DND-41 (cell line): ENCODE data around the gene IRF4.

Source experiments
- ATAC-seq: fragments of 200-7000 bp; cut with Tn5 transposase; 3 replicates; pipeline ENCODE4 v1.9.1; 2021; ENCODE audit warnings: low read depth; ENCODE audit not compliant: insufficient read depth
- DNase-seq: peaks from one replicate; pipeline ENCODE4 v3.0.0-alpha.2; 2020
- H2AFZ ChIP-seq: 2 replicates; pipeline ENCODE4 v1.6.0; 2012; ENCODE audit warnings: low read depth, low read length
- H3K27ac ChIP-seq: 2 replicates; pipeline ENCODE4 v1.5.1; 2012; ENCODE audit warnings: low read length, inconsistent platforms
- H3K27me3 ChIP-seq: fragments of 200-600 bp; sonication (generic); 2 replicates; pipeline ENCODE4 v1.6.0; 2012; ENCODE audit warnings: low read length, mild to moderate bottlenecking, inconsistent platforms; ENCODE audit not compliant: insufficient read depth, poor library complexity
- H3K36me3 ChIP-seq: 2 replicates; pipeline ENCODE4 v1.5.1; 2012; ENCODE audit warnings: low read length, inconsistent platforms; ENCODE audit not compliant: insufficient read depth
- H3K4me1 ChIP-seq: 2 replicates; pipeline ENCODE4 v1.5.1; 2012; ENCODE audit warnings: mild to moderate bottlenecking, low read length; ENCODE audit not compliant: insufficient read depth
- H3K4me2 ChIP-seq: 2 replicates; pipeline ENCODE4 v1.6.0; 2012; ENCODE audit warnings: mild to moderate bottlenecking, moderate library complexity, low read length, inconsistent platforms; ENCODE audit not compliant: insufficient read depth
- H3K4me3 ChIP-seq, 2 experiments: fragments of 200-600 bp in 1 of 2; shearing (Covaris generic) in 1 of 2; 2 replicates each; pipeline ENCODE4 v1.5.1; 2012 to 2016; ENCODE audit warnings: inconsistent platforms in 2 of 2, low read length in 2 of 2, mild to moderate bottlenecking in 2 of 2, low read depth in 1 of 2, moderate library complexity in 1 of 2
- H3K79me2 ChIP-seq: 2 replicates; pipeline ENCODE4 v1.6.0; 2012; ENCODE audit warnings: low read length, inconsistent platforms; ENCODE audit not compliant: insufficient read depth
- H3K9ac ChIP-seq: 2 replicates; pipeline ENCODE4 v1.6.0; 2012; ENCODE audit warnings: low read depth, mild to moderate bottlenecking, inconsistent platforms, low read length, moderate library complexity
- H3K9me3 ChIP-seq: 2 replicates; pipeline ENCODE4 v1.5.1; 2012; ENCODE audit warnings: low read length, moderate library complexity, mild to moderate bottlenecking, inconsistent platforms; ENCODE audit not compliant: insufficient read depth, severe bottlenecking
- H4K20me1 ChIP-seq: 2 replicates; pipeline ENCODE4 v1.6.0; 2012; ENCODE audit warnings: low read length; ENCODE audit not compliant: insufficient read depth
- CTCF ChIP-seq: IDR thresholded peaks from 2 replicates; pipeline ENCODE4 v1.5.1; 2012; ENCODE audit warnings: borderline replicate concordance, low read length, moderate library complexity, mild to moderate bottlenecking; ENCODE audit not compliant: poor library complexity, severe bottlenecking; ENCODE audit errors: extremely low read depth
- EZH2 ChIP-seq: IDR thresholded peaks from 3 replicates; pipeline ENCODE4 v1.6.1; 2012; ENCODE audit warnings: borderline replicate concordance, low read depth, mild to moderate bottlenecking, moderate library complexity, low read length, inconsistent platforms; ENCODE audit not compliant: severe bottlenecking

The IRF4 gene

GRCh38 chr6:408148-408547 lies 16.6 kb downstream of the IRF4 start:
- H3K4me1 ChIP-seq: no peaks in the 10 kb centered on the region
- H3K4me3 ChIP-seq: no peak overlapping the region
- no peak overlapping the region for H3K9ac ChIP-seq
- no peaks in the 10 kb centered on the region for H4K20me1 ChIP-seq
- peaks cover 14% of the 10 kb centered on the region for H3K27me3 ChIP-seq
- DNase-seq (no peak), ATAC-seq (no peak)
- H3K9me3 ChIP-seq: no peaks in the 10 kb centered on the region
- H3K36me3 ChIP-seq: no peaks in the 10 kb centered on the region
- no peaks in the 10 kb centered on the region for H3K79me2 ChIP-seq
- no peak overlapping the region for H3K27ac ChIP-seq
- TF ChIP-seq CTCF: no peak
- no peak for TF ChIP-seq EZH2
- H3K4me2 ChIP-seq: no peak overlapping the region
- H2AFZ ChIP-seq: no peak overlapping the region

DNA sequence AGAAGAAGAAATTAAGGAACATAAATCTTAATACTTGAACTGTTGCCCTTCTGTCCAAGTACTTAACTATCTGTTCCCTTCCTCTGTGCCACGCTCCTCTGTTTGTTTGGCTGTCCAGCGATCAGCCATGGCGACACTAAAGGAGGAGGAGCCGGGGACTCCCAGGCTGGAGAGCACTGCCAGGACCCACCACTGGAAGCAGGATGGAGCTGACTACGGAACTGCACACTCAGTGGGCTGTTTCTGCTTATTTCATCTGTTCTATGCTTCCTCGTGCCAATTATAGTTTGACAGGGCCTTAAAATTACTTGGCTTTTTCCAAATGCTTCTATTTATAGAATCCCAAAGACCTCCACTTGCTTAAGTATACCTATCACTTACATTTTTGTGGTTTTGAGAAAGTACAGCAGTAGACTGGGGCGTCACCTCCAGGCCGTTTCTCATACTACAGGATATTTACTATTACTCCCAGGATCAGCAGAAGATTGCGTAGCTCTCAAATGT lies 17.1 kb downstream of the IRF4 start:
- H4K20me1 ChIP-seq: no peaks in the 10 kb centered on the region
- ATAC-seq (no peak), DNase-seq (no peak)
- H2AFZ ChIP-seq: no peak overlapping the region
- H3K9me3 ChIP-seq: no peaks in the 10 kb centered on the region
- no peak overlapping the region for H3K4me3 ChIP-seq
- no peak for TF ChIP-seq EZH2
- TF ChIP-seq CTCF: peak; percentile 25
- no peaks in the 10 kb centered on the region for H3K79me2 ChIP-seq
- H3K27me3 ChIP-seq: peaks cover 14% of the 10 kb centered on the region
- no peak overlapping the region for H3K4me2 ChIP-seq
- H3K27ac ChIP-seq: no peak overlapping the region
- H3K4me1 ChIP-seq: no peaks in the 10 kb centered on the region
- no peaks in the 10 kb centered on the region for H3K36me3 ChIP-seq
- H3K9ac ChIP-seq: no peak overlapping the region

GRCh38 chr6:409370-409972 lies 17.9 kb downstream of the IRF4 start:
- H3K4me2 ChIP-seq: no peak overlapping the region
- H2AFZ ChIP-seq: no peak overlapping the region
- no peak overlapping the region for H3K9ac ChIP-seq
- H3K36me3 ChIP-seq: no peaks in the 10 kb centered on the region
- no peaks in the 10 kb centered on the region for H3K9me3 ChIP-seq
- no peaks in the 10 kb centered on the region for H3K79me2 ChIP-seq
- H3K4me1 ChIP-seq: no peaks in the 10 kb centered on the region
- ATAC-seq: no peak
- H4K20me1 ChIP-seq: no peaks in the 10 kb centered on the region
- no peak for DNase-seq
- H3K27me3 ChIP-seq: peaks cover 14% of the 10 kb centered on the region
- H3K27ac ChIP-seq: no peak overlapping the region
- H3K4me3 ChIP-seq: no peak overlapping the region
- TF ChIP-seq EZH2 (no peak), CTCF (no peak)
